Measurements from ENCODE around the gene ACYP2.

The ACYP2 gene

GRCh38 chr2:54330926-54331835, 215.8 kb downstream of the ACYP2 start:
- H3K9me3 ChIP-seq: no peaks in the 10 kb centered on the region
- no peaks in the 10 kb centered on the region for H3K4me1 ChIP-seq
- no peaks in the 10 kb centered on the region for H3K27me3 ChIP-seq
- H3K4me3 ChIP-seq (ENCODE audit: low read depth, low read length): peak overlapping the region; percentile 54
- TF ChIP-seq, protein P1, sequence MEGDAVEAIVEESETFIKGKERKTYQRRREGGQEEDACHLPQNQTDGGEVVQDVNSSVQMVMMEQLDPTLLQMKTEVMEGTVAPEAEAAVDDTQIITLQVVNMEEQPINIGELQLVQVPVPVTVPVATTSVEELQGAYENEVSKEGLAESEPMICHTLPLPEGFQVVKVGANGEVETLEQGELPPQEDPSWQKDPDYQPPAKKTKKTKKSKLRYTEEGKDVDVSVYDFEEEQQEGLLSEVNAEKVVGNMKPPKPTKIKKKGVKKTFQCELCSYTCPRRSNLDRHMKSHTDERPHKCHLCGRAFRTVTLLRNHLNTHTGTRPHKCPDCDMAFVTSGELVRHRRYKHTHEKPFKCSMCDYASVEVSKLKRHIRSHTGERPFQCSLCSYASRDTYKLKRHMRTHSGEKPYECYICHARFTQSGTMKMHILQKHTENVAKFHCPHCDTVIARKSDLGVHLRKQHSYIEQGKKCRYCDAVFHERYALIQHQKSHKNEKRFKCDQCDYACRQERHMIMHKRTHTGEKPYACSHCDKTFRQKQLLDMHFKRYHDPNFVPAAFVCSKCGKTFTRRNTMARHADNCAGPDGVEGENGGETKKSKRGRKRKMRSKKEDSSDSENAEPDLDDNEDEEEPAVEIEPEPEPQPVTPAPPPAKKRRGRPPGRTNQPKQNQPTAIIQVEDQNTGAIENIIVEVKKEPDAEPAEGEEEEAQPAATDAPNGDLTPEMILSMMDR (IDR thresholded peaks at IDR 0.05; ENCODE audit: low read depth, low read length): no peak
- no peaks in the 10 kb centered on the region for H3K36me3 ChIP-seq
- DNase-seq: no peak

- TF ChIP-seq, protein P1 (IDR thresholded peaks at IDR 0.05; ENCODE audit: low read depth, low read length): no peak
These were observed 217.0 kb downstream of the ACYP2 start for GRCh38 chr2:54332386-54332785.

GRCh38 chr2:54336136-54336976, 220.9 kb downstream of the ACYP2 start:
- Histone ChIP-seq H3K27me3 (no peaks in the 10 kb centered on the region), H3K36me3 (no peaks in the 10 kb centered on the region), H3K4me3 (ENCODE audit: low read depth, low read length) (no peak overlapping the region), H3K4me1 (no peaks in the 10 kb centered on the region), H3K9me3 (no peaks in the 10 kb centered on the region)
- TF ChIP-seq, protein P1 (IDR thresholded peaks at IDR 0.05; ENCODE audit: low read depth, low read length): no peak
- no peak for DNase-seq

More at GRCh38 chr2:54332386-54332785, 217.0 kb downstream of the ACYP2 start:
- no peaks in the 10 kb centered on the region for H3K9me3 ChIP-seq
- no peaks in the 10 kb centered on the region for H3K27me3 ChIP-seq
- H3K4me1 ChIP-seq: no peaks in the 10 kb centered on the region
- no peaks in the 10 kb centered on the region for H3K36me3 ChIP-seq
- H3K4me3 ChIP-seq (ENCODE audit: low read depth, low read length): no peak overlapping the region
- no peak for DNase-seq

- no peaks in the 10 kb centered on the region for H3K9me3 ChIP-seq
- TF ChIP-seq, protein P1 (IDR thresholded peaks at IDR 0.05; ENCODE audit: low read depth, low read length): no peak
- DNase-seq: no peak
These were observed 221.5 kb downstream of the ACYP2 start for GRCh38 chr2:54336977-54337255.

GRCh38 chr2:54341656-54342055, 226.2 kb downstream of the ACYP2 start:
- TF ChIP-seq, protein P1 (IDR thresholded peaks at IDR 0.05; ENCODE audit: low read depth, low read length): peak; percentile 16; the same call in 1 of the 2 replicates
- H3K4me3 ChIP-seq (ENCODE audit: low read depth, low read length): no peak overlapping the region
- H3K9me3 ChIP-seq: no peaks in the 10 kb centered on the region
- no peaks in the 10 kb centered on the region for H3K27me3 ChIP-seq
- no peaks in the 10 kb centered on the region for H3K36me3 ChIP-seq
- no peaks in the 10 kb centered on the region for H3K4me1 ChIP-seq
- DNase-seq: no peak

More at GRCh38 chr2:54336977-54337255, 221.5 kb downstream of the ACYP2 start:
- Histone ChIP-seq H3K36me3 (no peaks in the 10 kb centered on the region), H3K4me3 (ENCODE audit: low read depth, low read length) (no peak overlapping the region), H3K27me3 (no peaks in the 10 kb centered on the region), H3K4me1 (no peaks in the 10 kb centered on the region)

Data from BE2C (cell line).